Common myeloid progenitor, CD34-positive (primary cell): ENCODE results near the gene TTLL3.

Source experiments
- CTCF ChIA-PET: fragments of 350-600 bp; sonication (Branson Sonifier 250); formaldehyde crosslinking; loops from one replicate; lab custom pipeline; 2021; ENCODE audit warnings: antibody characterized with exemption; lab: Charles Lee
- POLR2A ChIA-PET: fragments of 350-600 bp; sonication (Branson Sonifier 250); formaldehyde crosslinking; loops from one replicate; lab custom pipeline; 2021; ENCODE audit warnings: antibody characterized with exemption; lab: Charles Lee
- DNase-seq, 3 donors: peaks; one replicate each; pipeline versions ENCODE4 v3.0.0 to v3.0.0-alpha.2; 2013
- H3K27ac ChIP-seq, 2 experiments: 1 replicate in 1 of 2; 2 replicates in 1 of 2; pipeline ENCODE4 v1.7.0; 2013; ENCODE audit warnings: inconsistent platforms in 2 of 2, low read length in 2 of 2, mild to moderate bottlenecking in 2 of 2, low read depth in 1 of 2, moderate library complexity in 1 of 2; ENCODE audit not compliant: severe bottlenecking in 2 of 2, insufficient read depth in 1 of 2, poor library complexity in 1 of 2
- H3K27me3 ChIP-seq, 5 experiments: replicated peaks in 2 of 5; 1 replicate in 3 of 5; 2 replicates in 2 of 5; pipeline versions ENCODE4 v1.6.1 to v1.7.0; 2013; ENCODE audit warnings: low read length in 4 of 5, mild to moderate bottlenecking in 2 of 5, moderate library complexity in 2 of 5, inconsistent platforms in 1 of 5; ENCODE audit not compliant: insufficient read depth in 5 of 5, control insufficient read depth in 4 of 5
- H3K36me3 ChIP-seq, 4 experiments: 1 replicate in 2 of 4; 2 replicates in 2 of 4; pipeline versions ENCODE4 v1.6.1 to v1.7.0; 2013; ENCODE audit warnings: low read length in 3 of 4, control low read depth in 1 of 4, mild to moderate bottlenecking in 1 of 4; ENCODE audit not compliant: control insufficient read depth in 4 of 4, insufficient read depth in 4 of 4
- H3K4me1 ChIP-seq, 4 experiments: 1 replicate in 3 of 4; 2 replicates in 1 of 4; pipeline versions ENCODE4 v1.6.1 to v1.7.1; 2013; ENCODE audit warnings: low read length in 3 of 4, mild to moderate bottlenecking in 3 of 4, control low read depth in 1 of 4, inconsistent platforms in 1 of 4, moderate library complexity in 1 of 4; ENCODE audit not compliant: control insufficient read depth in 4 of 4, insufficient read depth in 4 of 4; ENCODE audit errors: control extremely low read depth in 1 of 4
- H3K4me3 ChIP-seq, 7 experiments: 1 replicate in 4 of 7; 2 replicates in 3 of 7; pipeline versions ENCODE4 v1.5.1 to v1.7.0; 2013; ENCODE audit warnings: mild to moderate bottlenecking in 7 of 7, low read length in 6 of 7, moderate library complexity in 6 of 7, inconsistent platforms in 2 of 7, low read depth in 2 of 7, control low read depth in 1 of 7; ENCODE audit not compliant: insufficient read depth in 4 of 7, control insufficient read depth in 1 of 7; ENCODE audit errors: extremely low read depth in 1 of 7
- H3K9me3 ChIP-seq, 5 experiments: 1 replicate in 4 of 5; 2 replicates in 1 of 5; pipeline versions ENCODE4 v1.6.1 to v1.7.1; 2013; ENCODE audit warnings: low read length in 4 of 5, mild to moderate bottlenecking in 2 of 5, inconsistent platforms in 1 of 5, low read depth in 1 of 5, moderate library complexity in 1 of 5; ENCODE audit not compliant: control insufficient read depth in 4 of 5, insufficient read depth in 2 of 5; ENCODE audit errors: control extremely low read depth in 1 of 5
- WGBS: methylation state at CpG from one replicate; pipeline ENCODE4 v1.1.5; 2013; ENCODE audit not compliant: insufficient coverage; 5-methylcytosine and 5-hydroxymethylcytosine counted together

TTLL3 gene

DNA sequence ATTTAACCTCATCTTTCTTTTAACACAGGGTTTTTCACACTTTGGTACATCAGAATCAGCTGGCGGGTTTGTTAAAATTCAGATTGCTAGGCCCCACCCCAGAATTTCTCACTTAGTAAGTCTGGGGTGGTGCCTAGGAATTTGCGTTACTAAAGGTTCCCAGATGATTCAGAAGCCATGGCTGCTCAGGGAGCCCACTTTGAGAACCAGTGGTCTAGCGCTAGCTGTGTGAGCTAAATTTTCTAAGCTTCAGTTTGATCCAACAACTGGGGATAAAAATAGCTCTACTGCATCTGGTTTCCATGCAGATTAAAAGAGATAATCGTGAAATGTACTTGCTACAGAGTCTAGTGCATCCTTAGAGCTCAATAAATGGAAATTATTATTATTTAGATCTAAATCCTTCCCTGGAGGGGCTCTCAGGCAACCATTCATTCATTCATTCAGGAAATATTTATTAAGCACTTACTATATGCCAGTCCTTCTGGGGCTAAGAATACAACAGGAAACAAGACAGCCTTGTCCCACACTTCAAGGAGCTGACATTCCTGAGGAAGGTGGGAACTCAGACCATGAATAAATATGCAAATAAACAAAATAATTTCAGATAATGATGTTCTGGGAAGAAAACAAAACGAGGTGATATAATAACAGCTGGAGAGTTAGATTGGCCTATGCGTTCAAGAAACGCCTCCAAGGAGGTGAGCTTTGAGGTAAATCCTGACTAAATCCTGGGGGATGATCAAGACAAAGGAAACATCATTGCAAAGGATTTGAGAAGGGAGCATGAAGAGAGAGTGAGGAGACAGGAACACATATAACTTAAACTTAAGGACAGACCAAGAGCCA, 73.9 kb downstream of the TTLL3 start:
- WGBS: 91% methylated on average over 6 of the region's 7 CpGs
- H3K27me3 ChIP-seq: no peaks in the 10 kb centered on the region
- POLR2A ChIA-PET: no interaction called here
- H3K36me3 ChIP-seq: no peaks in the 10 kb centered on the region
- no peak overlapping the region for H3K4me3 ChIP-seq
- H3K4me1 ChIP-seq: no peaks in the 10 kb centered on the region
- CTCF ChIA-PET: interaction anchor here (0.9 to 2.4 kb wide), 4 partner anchors 9 to 48 kb away, joined by 3 to 11 read pairs (median 4); partner anchors contain the start of gene CRELD1
- no peak for DNase-seq
- no peaks in the 10 kb centered on the region for H3K9me3 ChIP-seq
- no peak overlapping the region for H3K27ac ChIP-seq

DNA sequence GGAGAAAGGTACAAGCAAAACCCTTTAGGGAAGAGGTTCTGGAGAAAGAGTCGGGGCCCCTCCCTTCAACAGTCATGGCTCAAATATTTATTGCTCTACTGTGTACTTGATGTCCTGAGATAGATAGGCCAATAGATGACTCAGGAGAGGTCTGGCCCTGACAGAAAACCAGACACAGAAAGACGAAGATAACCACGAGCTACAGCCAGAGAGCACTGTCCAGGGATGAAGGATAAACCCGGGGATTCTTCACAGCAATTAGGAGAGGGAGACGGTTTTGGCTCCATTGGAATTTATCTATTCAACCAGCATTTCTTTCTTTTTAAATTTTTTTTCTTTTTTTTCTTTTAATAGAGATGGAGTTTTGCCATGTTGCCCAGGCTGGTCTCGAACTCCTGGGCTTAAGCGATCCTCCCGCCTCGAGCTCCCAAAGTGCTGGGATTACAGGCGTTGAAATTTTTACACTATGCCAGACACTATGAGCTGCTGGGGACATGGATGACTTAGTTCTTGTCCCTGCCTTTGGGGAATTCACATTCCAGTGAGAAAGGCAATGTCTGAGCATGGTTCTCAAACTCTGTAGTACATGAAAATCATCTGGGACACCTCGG, 74.6 kb downstream of the TTLL3 start:
- POLR2A ChIA-PET: no interaction called here
- no peaks in the 10 kb centered on the region for H3K9me3 ChIP-seq
- no peak overlapping the region for H3K27ac ChIP-seq
- no peak overlapping the region for H3K4me3 ChIP-seq
- H3K27me3 ChIP-seq: no peaks in the 10 kb centered on the region
- no peaks in the 10 kb centered on the region for H3K4me1 ChIP-seq
- CTCF ChIA-PET: interaction anchor here (0.9 to 2.4 kb wide), 4 partner anchors 20 to 48 kb away, joined by 3 to 11 read pairs (median 3); partner anchors contain the start of gene CRELD1
- no peaks in the 10 kb centered on the region for H3K36me3 ChIP-seq
- DNase-seq: no peak
- WGBS: 91% methylated on average over 7 of the region's 11 CpGs
